Embryonic facial prominence (tissue), 1 donor: ENCODE data around the gene CTAGE4.
"Not testable (repeated sequence)": the region's sequence is repeated elsewhere in the genome, so short reads cannot be mapped to it uniquely, and the experiment has no call there.

Source experiments
- DNase-seq: peaks from one replicate; pipeline ENCODE4 v3.0.0-alpha.2; 2016; ENCODE audit errors: extremely low spot score

Gene CTAGE4

GRCh38 chr7:144217200-144217599 lies 33.9 kb downstream of the CTAGE4 start:
- not testable (repeated sequence) for DNase-seq

- not testable (repeated sequence) for DNase-seq
Observed at GRCh38 chr7:144218581-144218980, 35.3 kb downstream of the CTAGE4 start.

GRCh38 chr7:144219149-144219548 lies 35.9 kb downstream of the CTAGE4 start:
- not testable (repeated sequence) for DNase-seq

DNA sequence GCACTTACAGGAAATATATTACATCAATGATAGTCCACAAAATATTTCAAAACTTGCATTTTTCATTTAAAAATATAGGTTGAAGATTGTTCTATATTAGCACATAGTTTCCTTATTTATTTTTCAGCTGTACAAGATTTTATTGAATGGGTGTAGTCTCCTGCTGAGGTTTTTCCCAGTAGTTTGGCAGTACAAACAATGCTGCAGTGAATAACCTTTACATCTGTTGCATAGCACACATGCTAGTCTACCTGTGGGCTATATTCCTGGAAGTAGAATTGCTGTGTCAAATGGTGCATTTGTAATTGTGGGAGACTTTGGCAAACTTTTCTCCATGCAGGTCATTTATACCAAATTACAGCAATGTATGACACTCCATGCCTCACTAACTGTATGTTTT lies 37.3 kb downstream of the CTAGE4 start:
- not testable (repeated sequence) for DNase-seq

GRCh38 chr7:144223675-144224074 lies 40.4 kb downstream of the CTAGE4 start:
- not testable (repeated sequence) for DNase-seq

GRCh38 chr7:144226866-144227265 lies 43.6 kb downstream of the CTAGE4 start:
- not testable (repeated sequence) for DNase-seq

DNA sequence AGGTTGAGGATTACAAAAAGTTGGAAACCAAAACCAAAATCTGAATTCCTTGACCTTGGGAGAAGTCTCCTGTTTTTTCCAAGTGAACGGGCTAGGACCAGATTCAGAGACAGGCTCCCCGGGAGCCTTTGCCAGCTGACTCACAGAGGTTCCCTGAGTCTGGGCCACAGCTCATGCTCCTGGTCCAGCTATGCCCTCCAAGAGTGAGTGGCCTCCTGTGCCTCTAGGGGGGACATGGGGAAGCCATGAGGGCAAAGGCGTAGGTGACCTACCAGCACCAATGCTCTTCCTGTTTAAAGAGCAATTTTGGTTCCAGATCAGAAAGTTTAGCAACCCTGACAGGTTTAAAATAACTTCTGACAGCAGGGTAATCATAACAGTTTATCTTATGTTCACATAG lies 45.5 kb downstream of the CTAGE4 start:
- not testable (repeated sequence) for DNase-seq

DNA sequence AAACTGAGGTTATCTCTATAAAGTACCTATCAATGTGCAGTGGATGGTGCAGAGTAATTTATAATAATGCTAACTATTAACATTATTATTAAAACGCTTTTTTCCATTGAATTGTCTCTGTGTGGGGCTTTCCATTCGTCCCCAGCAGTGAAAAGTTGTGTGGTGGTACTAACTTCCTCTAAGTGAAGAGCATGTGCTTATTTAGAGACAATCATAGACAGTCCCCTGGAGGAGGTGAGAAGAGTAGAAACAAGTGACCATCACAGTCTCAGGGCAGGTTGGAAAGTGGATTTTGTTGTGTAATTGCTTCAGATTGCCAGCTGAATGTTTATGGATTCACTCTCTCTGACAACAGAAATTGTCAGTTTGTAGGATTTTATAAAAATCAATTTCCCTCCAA lies 47.8 kb downstream of the CTAGE4 start:
- DNase-seq = not testable (repeated sequence)

DNA sequence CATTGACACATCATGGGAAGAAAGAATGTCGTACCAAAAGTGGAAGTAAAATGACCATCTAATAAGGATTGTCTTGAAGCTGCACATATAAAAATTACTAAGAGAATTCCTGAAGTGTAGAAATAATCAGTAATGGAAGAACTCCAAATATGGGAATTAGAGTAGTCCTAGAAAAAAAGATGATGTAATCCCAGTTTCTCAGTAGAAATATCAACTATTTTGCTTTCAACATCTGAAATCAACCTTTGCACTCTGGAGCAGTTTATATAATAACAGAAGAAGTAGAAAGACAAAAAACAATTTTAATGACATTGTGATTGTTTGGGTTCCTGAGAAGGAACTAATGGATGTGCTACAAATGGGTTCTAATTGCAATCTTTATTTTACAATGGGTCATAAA lies 49.8 kb downstream of the CTAGE4 start:
- DNase-seq = not testable (repeated sequence)
